TTC549 (cell line): ENCODE measurements around the gene DPYSL4.

Source experiments
- FAIRE-seq: peaks from 2 replicates; lab custom pipeline; 2012; peaks lifted over from hg19 to GRCh38; lab: Jason Lieb, UNC

DPYSL4 gene

GRCh38 chr10:132163826-132164515, 22.8 kb upstream of the DPYSL4 start:
- no peak for FAIRE-seq

GRCh38 chr10:132164761-132165278, 21.9 kb upstream of the DPYSL4 start:
- no peak for FAIRE-seq

- no peak for FAIRE-seq
Measured at GRCh38 chr10:132165416-132165980, 21.2 kb upstream of the DPYSL4 start.

- FAIRE-seq = no peak
Measured at GRCh38 chr10:132166216-132166950, 20.4 kb upstream of the DPYSL4 start.

GRCh38 chr10:132167041-132167674, 19.6 kb upstream of the DPYSL4 start:
- FAIRE-seq = no peak

- no peak for FAIRE-seq
Measured at GRCh38 chr10:132167976-132168375, 18.8 kb upstream of the DPYSL4 start.

GRCh38 chr10:132168571-132169030, 18.1 kb upstream of the DPYSL4 start:
- no peak for FAIRE-seq

- FAIRE-seq = no peak
Measured at GRCh38 chr10:132169031-132169765, 17.6 kb upstream of the DPYSL4 start.

GRCh38 chr10:132169766-132170560, 16.8 kb upstream of the DPYSL4 start:
- no peak for FAIRE-seq

- FAIRE-seq = no peak
Measured at GRCh38 chr10:132170561-132171361, 16.0 kb upstream of the DPYSL4 start.

- no peak for FAIRE-seq
Measured at GRCh38 chr10:132172091-132173066, 14.4 kb upstream of the DPYSL4 start.

- FAIRE-seq = no peak
Measured at GRCh38 chr10:132173185-132173584, 13.6 kb upstream of the DPYSL4 start.

GRCh38 chr10:132174237-132174636, 12.5 kb upstream of the DPYSL4 start:
- no peak for FAIRE-seq

GRCh38 chr10:132175408-132175807, 11.3 kb upstream of the DPYSL4 start:
- no peak for FAIRE-seq

GRCh38 chr10:132175907-132176581, 10.7 kb upstream of the DPYSL4 start:
- FAIRE-seq = no peak

- FAIRE-seq = no peak
Measured at GRCh38 chr10:132176623-132177500, 9.9 kb upstream of the DPYSL4 start.

GRCh38 chr10:132178046-132178445, 8.7 kb upstream of the DPYSL4 start:
- no peak for FAIRE-seq
